HEK293 (cell line): ENCODE results near the gene FAM124A.

Source experiments
- CTCF ChIP-seq: fragments of 450-650 bp; formaldehyde crosslinking; IDR thresholded peaks from 2 replicates; pipeline ENCODE4 v1.5.1; 2016; ENCODE audit warnings: missing biosample characterization, missing genetic modification characterization
- GFI1B ChIP-seq: fragments of 450-650 bp; formaldehyde crosslinking; IDR thresholded peaks from 2 replicates; pipeline ENCODE4 v1.5.1; 2016; ENCODE audit warnings: missing biosample characterization, missing genetic modification characterization
- KLF8 ChIP-seq: fragments of 450-650 bp; formaldehyde crosslinking; IDR thresholded peaks from 2 replicates; pipeline ENCODE4 v1.5.1; 2016; ENCODE audit warnings: missing biosample characterization, missing genetic modification characterization
- OSR2 ChIP-seq: fragments of 450-650 bp; formaldehyde crosslinking; IDR thresholded peaks from 2 replicates; pipeline ENCODE4 v1.5.1; 2016; ENCODE audit warnings: missing biosample characterization, missing genetic modification characterization
- SP2 ChIP-seq: fragments of 450-650 bp; formaldehyde crosslinking; IDR thresholded peaks from 2 replicates; pipeline ENCODE4 v1.5.1; 2016; ENCODE audit warnings: missing biosample characterization, missing genetic modification characterization
- ZBTB17 ChIP-seq: fragments of 450-650 bp; formaldehyde crosslinking; IDR thresholded peaks from 2 replicates; pipeline ENCODE4 v1.5.1; 2016; ENCODE audit warnings: missing biosample characterization, missing genetic modification characterization
- ZFP3 ChIP-seq: fragments of 450-650 bp; formaldehyde crosslinking; IDR thresholded peaks from 2 replicates; pipeline ENCODE4 v1.5.1; 2016; ENCODE audit warnings: low read depth, missing biosample characterization, missing genetic modification characterization
- ZNF133 ChIP-seq: fragments of 450-650 bp; formaldehyde crosslinking; IDR thresholded peaks from 2 replicates; pipeline ENCODE4 v1.5.1; 2016; ENCODE audit warnings: missing biosample characterization, missing genetic modification characterization
- ZNF221 ChIP-seq: fragments of 450-650 bp; formaldehyde crosslinking; IDR thresholded peaks from 2 replicates; pipeline ENCODE4 v1.5.1; 2017; ENCODE audit warnings: missing biosample characterization, missing genetic modification characterization, borderline replicate concordance
- ZNF324 ChIP-seq: fragments of 450-650 bp; formaldehyde crosslinking; IDR thresholded peaks from 2 replicates; pipeline ENCODE4 v1.5.1; 2016; ENCODE audit warnings: missing biosample characterization, missing genetic modification characterization
- ZNF335 ChIP-seq: fragments of 450-650 bp; formaldehyde crosslinking; conservative IDR thresholded peaks from 2 replicates; pipeline ENCODE4 v1.5.1; 2016; ENCODE audit warnings: missing biosample characterization, missing genetic modification characterization
- ZNF354C ChIP-seq: fragments of 450-650 bp; formaldehyde crosslinking; IDR thresholded peaks from 2 replicates; pipeline ENCODE4 v1.5.1; 2016; ENCODE audit warnings: missing biosample characterization, missing genetic modification characterization, low read depth, borderline replicate concordance
- ZNF37A ChIP-seq: fragments of 450-650 bp; IDR thresholded peaks from 2 replicates; pipeline ENCODE4 v1.5.1; 2018; ENCODE audit warnings: missing biosample characterization, missing genetic modification characterization
- ZNF416 ChIP-seq: fragments of 450-650 bp; formaldehyde crosslinking; IDR thresholded peaks from 2 replicates; pipeline ENCODE4 v1.5.1; 2016; ENCODE audit warnings: missing biosample characterization, missing genetic modification characterization
- ZNF510 ChIP-seq: fragments of 450-650 bp; formaldehyde crosslinking; IDR thresholded peaks from 2 replicates; pipeline ENCODE4 v1.5.1; 2018; ENCODE audit warnings: mild to moderate bottlenecking, missing genetic modification characterization, missing biosample characterization; ENCODE audit not compliant: insufficient replicate concordance
- ZNF514 ChIP-seq: fragments of 450-650 bp; formaldehyde crosslinking; IDR thresholded peaks from 2 replicates; pipeline ENCODE4 v1.5.1; 2016; ENCODE audit warnings: missing biosample characterization, missing genetic modification characterization
- ZNF529 ChIP-seq: fragments of 450-650 bp; formaldehyde crosslinking; IDR thresholded peaks from 2 replicates; pipeline ENCODE4 v1.5.1; 2017; ENCODE audit warnings: missing genetic modification characterization, missing biosample characterization; ENCODE audit not compliant: insufficient replicate concordance
- ZNF549 ChIP-seq: fragments of 450-650 bp; IDR thresholded peaks from 2 replicates; pipeline ENCODE4 v1.5.1; 2018; ENCODE audit warnings: missing biosample characterization, missing genetic modification characterization, mild to moderate bottlenecking, inconsistent platforms, moderate library complexity
- ZNF555 ChIP-seq: fragments of 450-650 bp; formaldehyde crosslinking; conservative IDR thresholded peaks from 2 replicates; pipeline ENCODE4 v1.5.1; 2017; ENCODE audit warnings: missing biosample characterization, mild to moderate bottlenecking, missing genetic modification characterization, inconsistent platforms
- ZNF585B ChIP-seq: fragments of 450-650 bp; formaldehyde crosslinking; IDR thresholded peaks from 2 replicates; pipeline ENCODE4 v1.5.1; 2016; ENCODE audit warnings: missing biosample characterization, missing genetic modification characterization
- ZNF621 ChIP-seq: fragments of 450-650 bp; formaldehyde crosslinking; IDR thresholded peaks from 2 replicates; pipeline ENCODE4 v1.5.1; 2017; ENCODE audit warnings: missing biosample characterization, missing genetic modification characterization
- ZNF623 ChIP-seq: fragments of 450-650 bp; formaldehyde crosslinking; IDR thresholded peaks from 2 replicates; pipeline ENCODE4 v1.5.1; 2016; ENCODE audit warnings: missing biosample characterization, missing genetic modification characterization
- ZNF654 ChIP-seq: fragments of 450-650 bp; formaldehyde crosslinking; IDR thresholded peaks from 2 replicates; pipeline ENCODE4 v1.5.1; 2016; ENCODE audit warnings: low read depth, missing biosample characterization, missing genetic modification characterization
- ZNF670 ChIP-seq: fragments of 450-650 bp; formaldehyde crosslinking; IDR thresholded peaks from 2 replicates; pipeline ENCODE4 v1.5.1; 2016; ENCODE audit warnings: missing biosample characterization, missing genetic modification characterization, low read depth
- ZNF843 ChIP-seq: fragments of 450-650 bp; formaldehyde crosslinking; IDR thresholded peaks from 2 replicates; pipeline ENCODE4 v1.5.1; 2016; ENCODE audit warnings: missing biosample characterization, missing genetic modification characterization
- ZXDB ChIP-seq: fragments of 450-650 bp; formaldehyde crosslinking; IDR thresholded peaks from 2 replicates; pipeline ENCODE4 v1.5.1; 2016; ENCODE audit warnings: missing biosample characterization, missing genetic modification characterization
- TF ChIP-seq, protein P1 (sequence below): fragments of 450-650 bp; formaldehyde crosslinking; IDR thresholded peaks from 2 replicates; pipeline ENCODE4 v1.5.1; 2017; ENCODE audit warnings: missing biosample characterization, missing genetic modification characterization
- TF ChIP-seq, protein P2 (sequence below): fragments of 450-650 bp; formaldehyde crosslinking; IDR thresholded peaks from 2 replicates; pipeline ENCODE4 v1.5.1; 2016; ENCODE audit warnings: missing biosample characterization, missing genetic modification characterization
- TF ChIP-seq, protein P3 (sequence below): fragments of 450-650 bp; formaldehyde crosslinking; conservative IDR thresholded peaks from 2 replicates; pipeline ENCODE4 v1.5.1; 2016; ENCODE audit warnings: low read depth, missing biosample characterization, missing genetic modification characterization
- TF ChIP-seq, protein P4 (sequence below): fragments of 450-650 bp; formaldehyde crosslinking; IDR thresholded peaks from 2 replicates; pipeline ENCODE4 v1.5.1; 2016; ENCODE audit warnings: missing biosample characterization, missing genetic modification characterization

The FAM124A gene

GRCh38 chr13:51222037-51222685 is at the start of gene FAM124A (continued):
- TF ChIP-seq ZNF514 (tag by site-specific recombination) (no peak), ZFP3 (no peak), OSR2 (tag by site-specific recombination) (no peak), ZNF335 (no peak), ZNF354C (tag by site-specific recombination) (no peak), GFI1B (tag by site-specific recombination) (no peak), ZNF654 (tag by site-specific recombination) (no peak), ZNF529 (tag by site-specific recombination) (no peak), ZNF555 (tag by site-specific recombination) (no peak), CTCF (tag by site-specific recombination) (no peak), ZNF221 (no peak), ZNF324 (tag by site-specific recombination) (no peak), KLF8 (no peak; the same call in 1 of the 2 replicates), ZNF585B (tag by site-specific recombination) (no peak), ZNF623 (tag by site-specific recombination) (no peak), ZNF843 (tag by site-specific recombination) (no peak), ZNF37A (tag by site-specific recombination) (no peak), ZNF416 (tag by site-specific recombination) (no peak), SP2 (tag by site-specific recombination) (peak; percentile 38; the same call in 1 of the 2 replicates), ZBTB17 (peak; percentile 41), ZXDB (tag by site-specific recombination) (no peak), ZNF510 (tag by site-specific recombination) (no peak), ZNF133 (tag by site-specific recombination) (no peak), ZNF621 (tag by site-specific recombination) (no peak), ZNF549 (tag by site-specific recombination) (no peak), ZNF670 (tag by site-specific recombination) (no peak)
- TF ChIP-seq, protein P1, sequence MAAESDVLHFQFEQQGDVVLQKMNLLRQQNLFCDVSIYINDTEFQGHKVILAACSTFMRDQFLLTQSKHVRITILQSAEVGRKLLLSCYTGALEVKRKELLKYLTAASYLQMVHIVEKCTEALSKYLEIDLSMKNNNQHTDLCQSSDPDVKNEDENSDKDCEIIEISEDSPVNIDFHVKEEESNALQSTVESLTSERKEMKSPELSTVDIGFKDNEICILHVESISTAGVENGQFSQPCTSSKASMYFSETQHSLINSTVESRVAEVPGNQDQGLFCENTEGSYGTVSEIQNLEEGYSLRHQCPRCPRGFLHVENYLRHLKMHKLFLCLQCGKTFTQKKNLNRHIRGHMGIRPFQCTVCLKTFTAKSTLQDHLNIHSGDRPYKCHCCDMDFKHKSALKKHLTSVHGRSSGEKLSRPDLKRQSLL (tag by site-specific recombination): peak; percentile 28; the same call in 1 of the 2 replicates
- TF ChIP-seq, protein P2, sequence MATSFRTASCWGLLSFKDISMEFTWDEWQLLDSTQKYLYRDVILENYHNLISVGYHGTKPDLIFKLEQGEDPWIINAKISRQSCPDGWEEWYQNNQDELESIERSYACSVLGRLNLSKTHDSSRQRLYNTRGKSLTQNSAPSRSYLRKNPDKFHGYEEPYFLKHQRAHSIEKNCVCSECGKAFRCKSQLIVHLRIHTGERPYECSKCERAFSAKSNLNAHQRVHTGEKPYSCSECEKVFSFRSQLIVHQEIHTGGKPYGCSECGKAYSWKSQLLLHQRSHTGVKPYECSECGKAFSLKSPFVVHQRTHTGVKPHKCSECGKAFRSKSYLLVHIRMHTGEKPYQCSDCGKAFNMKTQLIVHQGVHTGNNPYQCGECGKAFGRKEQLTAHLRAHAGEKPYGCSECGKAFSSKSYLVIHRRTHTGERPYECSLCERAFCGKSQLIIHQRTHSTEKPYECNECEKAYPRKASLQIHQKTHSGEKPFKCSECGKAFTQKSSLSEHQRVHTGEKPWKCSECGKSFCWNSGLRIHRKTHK (tag by site-specific recombination): no peak
- TF ChIP-seq, protein P3, sequence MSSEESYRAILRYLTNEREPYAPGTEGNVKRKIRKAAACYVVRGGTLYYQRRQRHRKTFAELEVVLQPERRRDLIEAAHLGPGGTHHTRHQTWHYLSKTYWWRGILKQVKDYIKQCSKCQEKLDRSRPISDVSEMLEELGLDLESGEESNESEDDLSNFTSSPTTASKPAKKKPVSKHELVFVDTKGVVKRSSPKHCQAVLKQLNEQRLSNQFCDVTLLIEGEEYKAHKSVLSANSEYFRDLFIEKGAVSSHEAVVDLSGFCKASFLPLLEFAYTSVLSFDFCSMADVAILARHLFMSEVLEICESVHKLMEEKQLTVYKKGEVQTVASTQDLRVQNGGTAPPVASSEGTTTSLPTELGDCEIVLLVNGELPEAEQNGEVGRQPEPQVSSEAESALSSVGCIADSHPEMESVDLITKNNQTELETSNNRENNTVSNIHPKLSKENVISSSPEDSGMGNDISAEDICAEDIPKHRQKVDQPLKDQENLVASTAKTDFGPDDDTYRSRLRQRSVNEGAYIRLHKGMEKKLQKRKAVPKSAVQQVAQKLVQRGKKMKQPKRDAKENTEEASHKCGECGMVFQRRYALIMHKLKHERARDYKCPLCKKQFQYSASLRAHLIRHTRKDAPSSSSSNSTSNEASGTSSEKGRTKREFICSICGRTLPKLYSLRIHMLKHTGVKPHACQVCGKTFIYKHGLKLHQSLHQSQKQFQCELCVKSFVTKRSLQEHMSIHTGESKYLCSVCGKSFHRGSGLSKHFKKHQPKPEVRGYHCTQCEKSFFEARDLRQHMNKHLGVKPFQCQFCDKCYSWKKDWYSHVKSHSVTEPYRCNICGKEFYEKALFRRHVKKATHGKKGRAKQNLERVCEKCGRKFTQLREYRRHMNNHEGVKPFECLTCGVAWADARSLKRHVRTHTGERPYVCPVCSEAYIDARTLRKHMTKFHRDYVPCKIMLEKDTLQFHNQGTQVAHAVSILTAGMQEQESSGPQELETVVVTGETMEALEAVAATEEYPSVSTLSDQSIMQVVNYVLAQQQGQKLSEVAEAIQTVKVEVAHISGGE (tag by site-specific recombination): no peak
- TF ChIP-seq, protein P4, sequence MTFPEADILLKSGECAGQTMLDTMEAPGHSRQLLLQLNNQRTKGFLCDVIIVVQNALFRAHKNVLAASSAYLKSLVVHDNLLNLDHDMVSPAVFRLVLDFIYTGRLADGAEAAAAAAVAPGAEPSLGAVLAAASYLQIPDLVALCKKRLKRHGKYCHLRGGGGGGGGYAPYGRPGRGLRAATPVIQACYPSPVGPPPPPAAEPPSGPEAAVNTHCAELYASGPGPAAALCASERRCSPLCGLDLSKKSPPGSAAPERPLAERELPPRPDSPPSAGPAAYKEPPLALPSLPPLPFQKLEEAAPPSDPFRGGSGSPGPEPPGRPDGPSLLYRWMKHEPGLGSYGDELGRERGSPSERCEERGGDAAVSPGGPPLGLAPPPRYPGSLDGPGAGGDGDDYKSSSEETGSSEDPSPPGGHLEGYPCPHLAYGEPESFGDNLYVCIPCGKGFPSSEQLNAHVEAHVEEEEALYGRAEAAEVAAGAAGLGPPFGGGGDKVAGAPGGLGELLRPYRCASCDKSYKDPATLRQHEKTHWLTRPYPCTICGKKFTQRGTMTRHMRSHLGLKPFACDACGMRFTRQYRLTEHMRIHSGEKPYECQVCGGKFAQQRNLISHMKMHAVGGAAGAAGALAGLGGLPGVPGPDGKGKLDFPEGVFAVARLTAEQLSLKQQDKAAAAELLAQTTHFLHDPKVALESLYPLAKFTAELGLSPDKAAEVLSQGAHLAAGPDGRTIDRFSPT (tag by site-specific recombination): no peak
